Parathyroid adenoma (tissue), 2 donors: Measurements from ENCODE around the gene FBLN2.

Experiments used
- H2AFZ ChIP-seq: fragments of 300-600 bp; sonication (generic); one replicate; pipeline ENCODE4 v1.7.0; 2017; ENCODE audit warnings: antibody characterized with exemption, mild to moderate bottlenecking
- H3K27ac ChIP-seq: fragments of 300-600 bp; sonication (generic); one replicate; pipeline ENCODE4 v1.7.0; 2017
- H3K27me3 ChIP-seq: fragments of 300-600 bp; sonication (generic); one replicate; pipeline ENCODE4 v1.7.0; 2017; ENCODE audit warnings: low read length; ENCODE audit not compliant: control insufficient read depth, insufficient read depth
- H3K36me3 ChIP-seq: fragments of 300-600 bp; sonication (generic); one replicate; pipeline ENCODE4 v1.7.0; 2017; ENCODE audit warnings: low read length; ENCODE audit not compliant: control insufficient read depth, insufficient read depth
- H3K4me1 ChIP-seq: fragments of 300-600 bp; sonication (generic); one replicate; pipeline ENCODE4 v1.7.0; 2017; ENCODE audit warnings: control low read depth
- H3K4me2 ChIP-seq: fragments of 300-600 bp; sonication (generic); one replicate; pipeline ENCODE4 v1.7.0; 2017; ENCODE audit warnings: low read length
- H3K4me3 ChIP-seq: fragments of 300-600 bp; sonication (generic); one replicate; pipeline ENCODE4 v1.7.0; 2017; ENCODE audit warnings: low read depth, low read length
- H3K79me2 ChIP-seq: fragments of 300-600 bp; sonication (generic); one replicate; pipeline ENCODE4 v1.7.0; 2017; ENCODE audit warnings: control low read depth
- H3K9ac ChIP-seq: fragments of 300-600 bp; sonication (generic); one replicate; pipeline ENCODE4 v1.7.0; 2017; ENCODE audit warnings: mild to moderate bottlenecking
- H3K9me3 ChIP-seq: fragments of 300-600 bp; sonication (generic); one replicate; pipeline ENCODE4 v1.7.0; 2017; ENCODE audit warnings: low read length; ENCODE audit not compliant: control insufficient read depth
- CTCF ChIP-seq: fragments of 300-600 bp; sonication (generic); IDR thresholded peaks from one replicate; pipeline ENCODE4 v1.7.0; 2017; ENCODE audit warnings: antibody characterized with exemption, mild to moderate bottlenecking
- donor health status: primary hyperparathyroidism.

Gene FBLN2

GRCh38 chr3:13582366-13583250, 33.7 kb downstream of the FBLN2 start:
- Histone ChIP-seq H3K9ac (no peak overlapping the region), H3K4me1 (peaks cover 3% of the 10 kb centered on the region), H3K9me3 (no peaks in the 10 kb centered on the region), H3K4me2 (no peak overlapping the region), H3K79me2 (no peaks in the 10 kb centered on the region), H3K27ac (no peak overlapping the region), H3K36me3 (no peaks in the 10 kb centered on the region), H3K4me3 (no peak overlapping the region), H3K27me3 (no peaks in the 10 kb centered on the region), H2AFZ (no peak overlapping the region)
- TF ChIP-seq CTCF: no peak

GRCh38 chr3:13583251-13584180, 34.6 kb downstream of the FBLN2 start:
- H3K27me3 ChIP-seq: no peaks in the 10 kb centered on the region
- no peak overlapping the region for H3K27ac ChIP-seq
- H3K9ac ChIP-seq: no peak overlapping the region
- H3K36me3 ChIP-seq: no peaks in the 10 kb centered on the region
- H3K4me3 ChIP-seq: no peak overlapping the region
- no peak for TF ChIP-seq CTCF
- peaks cover 3% of the 10 kb centered on the region for H3K4me1 ChIP-seq
- no peak overlapping the region for H2AFZ ChIP-seq
- H3K9me3 ChIP-seq: no peaks in the 10 kb centered on the region
- H3K79me2 ChIP-seq: no peaks in the 10 kb centered on the region
- no peak overlapping the region for H3K4me2 ChIP-seq

- peaks cover 3% of the 10 kb centered on the region for H3K4me1 ChIP-seq
Measured at GRCh38 chr3:13584427-13584891, 35.5 kb downstream of the FBLN2 start.

GRCh38 chr3:13584901-13585300, 36.0 kb downstream of the FBLN2 start:
- no peak for TF ChIP-seq CTCF
- Histone ChIP-seq H3K4me1 (peaks cover 3% of the 10 kb centered on the region), H3K9ac (no peak overlapping the region), H3K36me3 (no peaks in the 10 kb centered on the region), H3K79me2 (no peaks in the 10 kb centered on the region), H3K27me3 (no peaks in the 10 kb centered on the region), H3K4me3 (no peak overlapping the region), H3K9me3 (no peaks in the 10 kb centered on the region), H2AFZ (no peak overlapping the region), H3K27ac (no peak overlapping the region), H3K4me2 (no peak overlapping the region)

More at GRCh38 chr3:13584427-13584891, 35.5 kb downstream of the FBLN2 start:
- Histone ChIP-seq H3K9ac (no peak overlapping the region), H3K4me2 (no peak overlapping the region), H3K4me3 (no peak overlapping the region), H3K27ac (no peak overlapping the region), H3K79me2 (no peaks in the 10 kb centered on the region), H3K9me3 (no peaks in the 10 kb centered on the region), H3K27me3 (no peaks in the 10 kb centered on the region), H2AFZ (no peak overlapping the region), H3K36me3 (no peaks in the 10 kb centered on the region)
- TF ChIP-seq CTCF: no peak
